ENCODE data around the gene TPM2. TPM values are rescaled to one million over a fixed set of nuclear protein-coding genes. Genes with fewer than 3 reads are reported as not detected.

The TPM2 gene
- total RNA-seq, 4 donors from 2014 or later: 7,572 to 13,568 (median 12,084) TPM

DNA sequence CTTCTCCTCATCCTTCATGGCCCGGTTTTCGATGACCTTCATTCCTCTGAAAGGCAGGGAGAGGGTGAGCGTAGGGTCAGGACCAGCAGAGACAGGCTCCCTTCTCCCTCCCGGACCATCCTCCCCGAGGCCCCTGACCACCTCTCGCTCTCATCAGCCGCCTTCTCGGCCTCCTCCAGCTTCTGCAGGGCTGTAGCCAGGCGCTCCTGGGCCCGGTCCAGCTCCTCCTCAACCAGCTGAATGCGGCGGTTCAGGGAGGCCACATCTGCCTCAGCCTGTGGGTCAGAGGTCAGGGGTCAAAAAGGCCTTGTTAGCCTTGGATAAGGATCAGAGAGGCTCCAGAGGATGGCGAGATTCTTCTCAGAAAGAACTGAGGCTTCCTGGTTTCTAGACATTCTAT lies 4.2 kb downstream of the TPM2 start:
- TF ChIP-seq POLR2A (IDR thresholded peaks at IDR 0.05): peak in 1 of 2 donors; percentile 39
- TF ChIP-seq EP300 (IDR thresholded peaks at IDR 0.05): no peak
- TF ChIP-seq POLR2AphosphoS5 (IDR thresholded peaks at IDR 0.05): peak; percentile 69
- 28% methylated on average over 5 of the region's 13 CpGs; no CpG with 5 or more reads in 1 of the 2 donors for WGBS, 2 donors (ENCODE audit: low coverage in 1 of 2)
- ATAC-seq: no peak
- H3K27me3 ChIP-seq: no peaks in the 10 kb centered on the region
- H3K4me3 ChIP-seq: peak overlapping the region; percentile 79 to 81
- H3K36me3 ChIP-seq: peaks cover 0 to 70% of the 10 kb centered on the region in 2 donors
- H3K4me1 ChIP-seq: peaks cover 0 to 67% (median 0%) of the 10 kb centered on the region in 3 donors
- H3K27ac ChIP-seq: peak overlapping the region; percentile 96 to 99 (median 98)
- no peaks in the 10 kb centered on the region for H3K9me3 ChIP-seq

GRCh38 chr9:35684921-35685320 lies 4.8 kb downstream of the TPM2 start:
- Histone ChIP-seq H3K27me3 (no peaks in the 10 kb centered on the region), H3K4me3 (peak overlapping the region; percentile 79 to 81), H3K4me1 (peaks cover 0 to 66% (median 0%) of the 10 kb centered on the region in 3 donors), H3K9me3 (no peaks in the 10 kb centered on the region), H3K27ac (peak overlapping the region; percentile 96 to 99 (median 98)), H3K36me3 (peaks cover 0 to 70% of the 10 kb centered on the region in 2 donors)
- TF ChIP-seq POLR2AphosphoS5 (IDR thresholded peaks at IDR 0.05) (peak; percentile 30), EP300 (IDR thresholded peaks at IDR 0.05) (no peak)
- no peak for ATAC-seq
- 30 to 59% methylated on average over 5 to 9 of the region's 10 CpGs for WGBS, 2 donors (ENCODE audit: low coverage in 1 of 2)

GRCh38 chr9:35683323-35683722 lies 6.4 kb downstream of the TPM2 start:
- WGBS, 2 donors (ENCODE audit: low coverage in 1 of 2): 40 to 63% methylated on average over 1 of the region's 2 CpGs
- TF ChIP-seq EP300 (IDR thresholded peaks at IDR 0.05): no peak
- TF ChIP-seq POLR2A (IDR thresholded peaks at IDR 0.05): peak in 1 of 2 donors; percentile 5
- TF ChIP-seq CTCF (IDR thresholded peaks at IDR 0.05): no peak
- TF ChIP-seq POLR2AphosphoS5 (IDR thresholded peaks at IDR 0.05): peak; percentile 33
- Histone ChIP-seq H3K4me3 (peak overlapping the region; percentile 79 to 81), H3K9me3 (no peaks in the 10 kb centered on the region), H3K27ac (peak overlapping the region; percentile 96 to 99 (median 98)), H3K4me1 (peaks cover 0 to 64% (median 0%) of the 10 kb centered on the region in 3 donors), H3K36me3 (peaks cover 0 to 67% of the 10 kb centered on the region in 2 donors), H3K27me3 (no peaks in the 10 kb centered on the region)
- ATAC-seq: no peak

DNA sequence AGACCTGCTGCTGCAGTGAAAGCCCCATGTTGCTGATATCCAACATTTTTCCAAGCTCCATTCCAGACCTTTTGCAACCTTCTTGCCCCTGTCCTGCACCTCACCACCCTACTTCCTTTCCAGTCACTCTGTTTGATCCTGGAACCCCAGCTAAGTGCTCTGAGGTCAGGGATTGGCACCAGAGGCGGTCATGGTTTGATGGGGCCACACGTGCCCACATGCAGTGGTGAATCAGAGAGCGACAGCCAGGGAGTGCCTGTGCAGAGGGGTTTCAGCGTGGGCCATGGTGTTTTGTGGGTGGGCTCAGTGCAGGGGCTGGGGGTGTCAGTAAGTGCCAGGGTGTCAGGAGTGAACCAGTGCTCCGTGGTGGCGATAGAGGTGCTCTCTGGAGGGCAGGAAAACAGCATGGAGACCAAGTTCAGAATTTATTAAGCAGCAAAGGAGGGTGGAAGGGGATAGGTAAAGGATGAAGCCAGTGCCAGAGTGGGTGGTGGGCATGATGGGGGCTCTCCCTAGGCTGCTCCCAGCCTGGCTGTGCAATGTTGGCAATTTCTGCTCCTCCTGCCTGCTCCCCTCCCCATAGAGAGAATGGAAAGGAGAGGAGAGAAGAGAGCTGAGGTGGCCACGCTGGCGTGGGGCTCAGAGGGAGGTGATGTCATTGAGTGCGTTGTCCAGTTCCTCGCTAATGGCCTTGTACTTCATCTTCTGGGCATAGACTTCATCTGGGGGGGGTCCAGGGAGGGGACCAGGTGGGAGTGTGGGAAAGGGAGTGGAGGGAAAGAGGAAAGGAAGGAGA lies 7.0 kb downstream of the TPM2 start:
- peaks cover 0 to 58% (median 0%) of the 10 kb centered on the region in 3 donors for H3K4me1 ChIP-seq

GRCh38 chr9:35682051-35682450 lies 7.7 kb downstream of the TPM2 start:
- WGBS, 2 donors (ENCODE audit: low coverage in 1 of 2): 37 to 53% methylated on average over 4 to 6 of the region's 6 CpGs
- Histone ChIP-seq H3K9me3 (no peaks in the 10 kb centered on the region), H3K36me3 (peaks cover 0 to 54% of the 10 kb centered on the region in 2 donors), H3K4me3 (peak overlapping the region in 1 of 2 donors; percentile 81), H3K27me3 (no peaks in the 10 kb centered on the region), H3K27ac (peak overlapping the region; percentile 96 to 99 (median 98)), H3K4me1 (peaks cover 0 to 58% (median 0%) of the 10 kb centered on the region in 3 donors)
- peak; percentile 6 for ATAC-seq
- no peak for TF ChIP-seq CTCF (IDR thresholded peaks at IDR 0.05)
- TF ChIP-seq POLR2AphosphoS5 (IDR thresholded peaks at IDR 0.05): peak; percentile 80

More for the DNA sequence above, 7.0 kb downstream of the TPM2 start:
- Histone ChIP-seq H3K27ac (peak overlapping the region; percentile 96 to 99 (median 98)), H3K9me3 (no peaks in the 10 kb centered on the region), H3K4me3 (peak overlapping the region; percentile 79 to 81), H3K27me3 (no peaks in the 10 kb centered on the region), H3K36me3 (peaks cover 0 to 60% of the 10 kb centered on the region in 2 donors)
- ATAC-seq: no peak
- 41 to 48% methylated on average over 4 to 6 of the region's 10 CpGs for WGBS, 2 donors (ENCODE audit: low coverage in 1 of 2)
- TF ChIP-seq CTCF (IDR thresholded peaks at IDR 0.05): no peak
- TF ChIP-seq POLR2A (IDR thresholded peaks at IDR 0.05): peak in 1 of 2 donors; percentile 24
- peak; percentile 79 for TF ChIP-seq POLR2AphosphoS5 (IDR thresholded peaks at IDR 0.05)
- no peak for TF ChIP-seq EP300 (IDR thresholded peaks at IDR 0.05)

All from gastroesophageal sphincter (tissue), 4 donors.